GM12878 (cell line): ENCODE measurements around the gene KIF3A. TPM values are rescaled to one million over a fixed set of nuclear protein-coding genes. Genes with fewer than 3 reads are reported as not detected.

Source experiments
- ATAC-seq: fragments of 200-7000 bp; cut with Tn5 transposase; 3 replicates; pipeline ENCODE4 v1.9.1; 2020; ENCODE audit warnings: mild to moderate bottlenecking, moderate library complexity
- BruUV-seq: library from RNA; stranded (reverse); fragments of 400-500 nt; replicated peaks from 2 replicates; lab custom pipeline; 2021; lab: Mats Ljungman, UMichigan
- CTCF ChIA-PET: fragments of 300-600 bp; sonication (Branson Sonifier 250); formaldehyde crosslinking; extraction: SDS; loops from one replicate; lab custom pipeline; 2021; ENCODE audit warnings: inconsistent platforms; lab: Yijun Ruan, JAX
- POLR2A ChIA-PET: fragments of 350-600 bp; formaldehyde crosslinking; extraction: SDS; loops from one replicate; lab custom pipeline; 2021; ENCODE audit warnings: inconsistent platforms; lab: Charles Lee
- RAD21 ChIA-PET: fragments of 300-600 bp; sonication (Branson Sonifier 250); formaldehyde crosslinking; loops from one replicate; lab custom pipeline; 2023; ENCODE audit warnings: antibody characterized with exemption; ENCODE audit not compliant: unreplicated experiment; lab: Charles Lee
- SMC1A ChIA-PET: fragments of 300-600 bp; sonication (Branson Sonifier 250); formaldehyde crosslinking; loops from one replicate; lab custom pipeline; 2023; ENCODE audit not compliant: unreplicated experiment, uncharacterized antibody; lab: Charles Lee
- DNase-seq: peaks from one replicate; pipeline ENCODE4 v3.0.0-alpha.2; 2011; ENCODE audit warnings: low read depth, low spot score
- FAIRE-seq: peaks from 3 replicates; lab custom pipeline; 2011; peaks lifted over from hg19 to GRCh38; lab: Jason Lieb, UNC
- H2AFZ ChIP-seq: 2 replicates; pipeline ENCODE4 v1.6.0; 2011; ENCODE audit warnings: low read depth, low read length, control low read depth; ENCODE audit not compliant: control insufficient read depth
- H3K27ac ChIP-seq: 2 replicates; pipeline ENCODE4 v1.5.1; 2011; ENCODE audit warnings: control low read depth; ENCODE audit not compliant: control insufficient read depth, insufficient read depth
- H3K27me3 ChIP-seq, 2 experiments: replicated peaks in 1 of 2; 2 replicates each; pipeline versions ENCODE4 v1.6.0 to v1.6.1; 2011; ENCODE audit warnings: low read length in 1 of 2; ENCODE audit not compliant: control insufficient read depth in 2 of 2, insufficient read depth in 2 of 2
- H3K36me3 ChIP-seq, 2 experiments: 2 replicates each; pipeline ENCODE4 v1.5.1; 2011; ENCODE audit warnings: low read length in 1 of 2; ENCODE audit not compliant: control insufficient read depth in 2 of 2, insufficient read depth in 2 of 2
- H3K4me1 ChIP-seq: 2 replicates; pipeline ENCODE4 v1.6.1; 2011; ENCODE audit warnings: mild to moderate bottlenecking, low read length, moderate library complexity, mixed read lengths; ENCODE audit not compliant: control insufficient read depth, insufficient read depth
- H3K4me2 ChIP-seq: 2 replicates; pipeline ENCODE4 v1.6.0; 2011; ENCODE audit warnings: control low read depth; ENCODE audit not compliant: control insufficient read depth, insufficient read depth
- H3K4me3 ChIP-seq: fragments of 200-600 bp; sonication (generic); 2 replicates; pipeline ENCODE4 v1.5.1; 2016
- H3K79me2 ChIP-seq: 2 replicates; pipeline ENCODE4 v1.6.0; 2011; ENCODE audit warnings: low read length; ENCODE audit not compliant: control insufficient read depth, insufficient read depth
- H3K9ac ChIP-seq: 2 replicates; pipeline ENCODE4 v1.8.0; 2011; ENCODE audit warnings: low read length, control low read depth, mixed read lengths; ENCODE audit not compliant: control insufficient read depth, insufficient read depth
- H3K9me3 ChIP-seq: replicated peaks from 3 replicates; pipeline ENCODE4 v1.5.1; 2011; ENCODE audit warnings: mild to moderate bottlenecking, low read length; ENCODE audit not compliant: control insufficient read depth, insufficient read depth
- H4K20me1 ChIP-seq: 2 replicates; pipeline ENCODE4 v1.6.0; 2011; ENCODE audit not compliant: control insufficient read depth, insufficient read depth
- ATF7 ChIP-seq: fragments of 450-650 bp; IDR thresholded peaks from 2 replicates; pipeline ENCODE4 v1.6.1; 2016; ENCODE audit warnings: low read depth, mild to moderate bottlenecking
- BHLHE40 ChIP-seq, 2 experiments: fragments of 450-650 bp in 1 of 2; IDR thresholded peaks; 2 replicates each; pipeline ENCODE4 v1.6.1; 2011 to 2017; ENCODE audit warnings: low read depth in 2 of 2, borderline replicate concordance in 1 of 2, improper control_type of control experiment in 1 of 2, low read length in 1 of 2, mild to moderate bottlenecking in 1 of 2
- KDM1A ChIP-seq: fragments of 200-600 bp; sonication (generic); IDR thresholded peaks from 2 replicates; pipeline ENCODE4 v1.6.1; 2016; ENCODE audit warnings: borderline replicate concordance
- MLLT1 ChIP-seq: fragments of 450-650 bp; IDR thresholded peaks from 2 replicates; pipeline ENCODE4 v1.6.1; 2016; ENCODE audit warnings: mild to moderate bottlenecking
- SMARCA5 ChIP-seq: fragments of 450-650 bp; IDR thresholded peaks from 2 replicates; pipeline ENCODE4 v1.6.1; 2017; ENCODE audit warnings: mild to moderate bottlenecking
- WGBS: methylation state at CpG from one replicate; pipeline ENCODE4 v1.1.6; 2016; ENCODE audit warnings: low lambda C conversion rate; ENCODE audit not compliant: insufficient replicate concordance, insufficient coverage; ENCODE audit errors: missing lambda C conversion rate; 5-methylcytosine and 5-hydroxymethylcytosine counted together
- in situ Hi-C: fragments of 300-500 bp; cut with MboI; formaldehyde crosslinking; loops from 9 replicates; pipeline ENCODE4 v1.14.3; 2018; ENCODE audit warnings: mixed read lengths
- intact Hi-C: fragments of 100-400 bp; cut with micrococcal nuclease; formaldehyde crosslinking; loops from one replicate; pipeline ENCODE4 v1.14.2; 2022; ENCODE audit not compliant: unreplicated experiment
- polyA plus RNA-seq, 11 experiments: library from polyadenylated mRNA; depleted of rRNA in 4 of 11; unstranded in 6 of 11; stranded (reverse) in 5 of 11; fragments of >200 nt; fragmentation: Nextera tagmentation in 4 of 11; fragmentation: Illumina TruSeq in 1 of 11; extraction: Ambion mirVana in 4 of 11; extraction: Trizol in 1 of 11; gene quantifications; 1 replicate in 1 of 11; 2 replicates in 10 of 11; pipeline versions ENCODE4 v1.2.1 to v1.2.3, GENCODE V29; 2011 to 2016; ENCODE audit warnings: inconsistent platforms in 2 of 11, missing spikeins in 2 of 11, low read depth in 1 of 11
- total RNA-seq, 4 experiments: library from RNA; depleted of rRNA in 3 of 4; stranded (reverse); fragments of >200 nt in 3 of 4; fragmentation: Illumina TruSeq in 1 of 4; extraction: Trizol in 1 of 4; gene quantifications; 2 replicates each; pipeline versions ENCODE4 v1.2.1 to v1.2.3, GENCODE V29; 2013 to 2021

The KIF3A gene
- total and polyA plus RNA-seq, 10 of the 15 experiments (the other 5 are each of a cell fraction or from before 2014, with no cell fraction given): 2.7 to 36.5 (median 10.0) TPM

GRCh38 chr5:132733499-132734148 lies 3.7 kb downstream of the KIF3A start:
- in situ Hi-C loops: no loop called here
- H3K4me3 ChIP-seq: no peak overlapping the region
- H3K9ac ChIP-seq: no peak overlapping the region
- H3K27ac ChIP-seq: no peak overlapping the region
- peak; percentile 74 for TF ChIP-seq ATF7
- TF ChIP-seq KDM1A: no peak
- 0 out of 2 replicates have a peak, but pooled peaks have one; percentile 16 for TF ChIP-seq SMARCA5
- intact Hi-C loops: no loop called here
- FAIRE-seq (no peak), DNase-seq (no peak), ATAC-seq (no peak)
- H3K4me1 ChIP-seq: no peaks in the 10 kb centered on the region
- ChIA-PET SMC1A (interaction anchor here (0.8 to 6.1 kb wide), 15 partner anchors 16 to 235 kb away, joined by 3 to 52 read pairs (median 5); partner anchors contain the start of gene IL4), CTCF (interaction anchor here (0.6 to 4.3 kb wide), 9 partner anchors 11 to 553 kb away, joined by 3 to 22 read pairs (median 4); partner anchors contain the start of gene CCNI2), POLR2A (interaction anchor here (0.8 to 2.9 kb wide), 8 partner anchors 14 to 70 kb away, joined by 3 to 16 read pairs (median 3); partner anchors contain the start of gene CCNI2), RAD21 (interaction anchor here (0.9 to 2.4 kb wide), 9 partner anchors 14 to 110 kb away, joined by 4 to 12 read pairs (median 5); partner anchors contain the start of gene CCNI2)
- 80% methylated on average over 2 of the region's 2 CpGs for WGBS
- no peaks in the 10 kb centered on the region for H3K36me3 ChIP-seq
- H3K79me2 ChIP-seq: peaks cover 13% of the 10 kb centered on the region
- BruUV-seq: no TSS peak
- H4K20me1 ChIP-seq: no peaks in the 10 kb centered on the region
- no peaks in the 10 kb centered on the region for H3K27me3 ChIP-seq
- no peaks in the 10 kb centered on the region for H3K9me3 ChIP-seq
- H2AFZ ChIP-seq: no peak overlapping the region
- no peak overlapping the region; the same call in 1 of the 2 replicates for H3K4me2 ChIP-seq

GRCh38 chr5:132729896-132730295 lies 7.5 kb downstream of the KIF3A start:
- Histone ChIP-seq H3K27me3 (no peaks in the 10 kb centered on the region), H3K9ac (no peak overlapping the region), H3K79me2 (peaks cover 2% of the 10 kb centered on the region; the same call in 1 of the 2 replicates), H3K27ac (no peak overlapping the region), H3K4me3 (no peak overlapping the region), H3K36me3 (no peaks in the 10 kb centered on the region), H2AFZ (no peak overlapping the region), H3K4me2 (no peak overlapping the region), H3K9me3 (no peaks in the 10 kb centered on the region), H4K20me1 (no peaks in the 10 kb centered on the region), H3K4me1 (no peaks in the 10 kb centered on the region)
- intact Hi-C loops: no loop called here
- TF ChIP-seq BHLHE40 (IDR thresholded peaks at IDR 0.05; ENCODE audit: borderline replicate concordance in 1 of 2, low read depth in 2 of 2, low read length in 1 of 2): no peak
- peak; percentile 93 for TF ChIP-seq MLLT1
- in situ Hi-C loops: no loop called here
- SMC1A ChIA-PET: interaction anchor here (0.5 to 1.8 kb wide), 5 partner anchors 9 to 142 kb away, joined by 3 to 5 read pairs (median 3); no protein-coding TSS in a partner anchor
- ATAC-seq (no peak), FAIRE-seq (no peak), DNase-seq (no peak)
- POLR2A ChIA-PET: interaction anchor here (0.7 to 2.6 kb wide), 5 partner anchors 13 to 69 kb away, joined by 3 to 11 read pairs (median 4); no protein-coding TSS in a partner anchor
- RAD21 ChIA-PET: interaction anchor here (0.5 to 1.5 kb wide), 7 partner anchors 13 to 1653 kb away, joined by 3 to 7 read pairs (median 3); partner anchors contain the start of gene SOWAHA
- BruUV-seq: no TSS peak
- CTCF ChIA-PET: interaction anchor here (0.9 to 1.8 kb wide), 6 partner anchors 12 to 90 kb away, joined by 3 to 6 read pairs (median 4); no protein-coding TSS in a partner anchor
- WGBS: 98% methylated on average over 10 of the region's 10 CpGs
